GM11168 (cell line): ENCODE data around the gene FOXN3.
"Not testable (repeated sequence)": the region's sequence is repeated elsewhere in the genome, so short reads cannot be mapped to it uniquely, and the experiment has no call there.

ENCODE experiments used
- in situ Hi-C: fragments of 300-500 bp; cut with MboI; formaldehyde crosslinking; loops from one replicate; pipeline ENCODE4 v1.12.0; 2022; ENCODE audit warnings: low sequenced_read_pairs; ENCODE audit not compliant: unreplicated experiment

FOXN3 gene

GRCh38 chr14:89265234-89265633 lies 151.8 kb downstream of the FOXN3 start:
- in situ Hi-C loops = no loop called here

- in situ Hi-C loops = no loop called here
Observed at GRCh38 chr14:89264196-89264800, 152.7 kb downstream of the FOXN3 start.

DNA sequence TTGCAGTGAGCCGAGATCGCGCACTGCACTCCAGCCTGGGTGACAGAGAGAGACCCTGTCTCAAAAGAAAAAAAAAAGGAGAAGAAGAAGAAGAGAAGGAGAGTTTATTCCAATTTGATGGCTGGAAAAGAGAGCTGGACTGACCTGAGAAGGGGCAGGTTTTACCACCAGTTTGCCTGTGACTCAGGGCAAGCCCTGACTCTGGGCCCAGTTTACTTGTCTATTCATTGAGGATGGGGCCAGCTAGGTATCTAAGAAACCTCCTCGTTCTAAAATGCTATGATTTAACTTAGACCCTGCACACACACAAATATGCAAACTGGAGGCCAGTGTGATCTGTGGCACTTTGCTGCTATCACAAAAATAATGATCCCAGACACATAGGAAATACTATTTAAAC lies 155.0 kb downstream of the FOXN3 start:
- in situ Hi-C loops = no loop called here

DNA sequence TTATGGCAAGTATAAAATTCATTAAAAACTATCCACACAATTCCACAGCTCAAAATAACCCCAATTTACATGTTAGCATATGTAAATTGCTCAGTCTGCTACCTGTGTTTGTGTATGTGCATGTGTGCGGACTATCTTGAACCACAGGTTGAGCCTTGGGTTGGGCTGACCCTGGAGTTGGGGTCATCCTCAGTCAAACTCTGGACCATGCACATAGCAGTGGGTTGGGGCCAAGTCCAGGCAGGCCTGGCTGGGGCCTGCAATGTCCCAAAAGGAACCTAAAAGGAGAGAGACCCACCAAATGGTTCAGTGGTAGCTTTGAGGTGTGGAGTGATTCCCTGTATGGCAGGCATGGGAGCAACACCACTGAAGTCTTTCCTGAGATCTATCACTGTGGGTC lies 156.1 kb downstream of the FOXN3 start:
- in situ Hi-C loops = no loop called here

DNA sequence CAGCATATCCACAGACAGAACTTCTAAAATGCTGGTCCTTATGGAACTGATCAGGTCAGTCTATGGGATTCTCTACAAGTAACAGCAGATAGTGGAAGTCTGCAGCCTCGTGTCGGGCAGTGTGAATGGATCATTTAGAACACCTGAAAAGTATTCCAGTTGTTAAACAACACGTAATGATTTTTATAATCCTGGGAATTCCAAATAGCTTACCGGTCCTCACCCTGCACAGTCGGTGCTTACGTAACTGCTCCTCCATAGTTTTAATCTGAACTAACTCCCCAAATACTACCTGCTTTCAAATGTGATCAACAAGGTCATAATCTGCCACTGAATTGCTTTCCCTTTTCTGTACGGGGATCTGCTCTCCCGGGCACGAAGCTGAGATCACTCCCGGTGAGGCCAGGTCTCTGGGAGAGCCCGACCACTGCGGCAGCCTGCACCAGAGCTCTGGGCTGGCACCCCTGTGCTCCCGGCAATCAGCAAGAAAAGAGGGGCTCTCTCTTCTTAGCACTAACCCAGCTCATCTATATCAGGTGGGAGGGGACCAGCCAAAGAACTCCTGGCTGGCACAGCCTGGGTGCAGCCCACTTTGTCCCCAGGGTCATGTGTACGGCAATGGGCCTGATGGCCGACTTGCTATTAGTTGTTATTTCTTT lies 157.0 kb downstream of the FOXN3 start:
- in situ Hi-C loops = no loop called here

DNA sequence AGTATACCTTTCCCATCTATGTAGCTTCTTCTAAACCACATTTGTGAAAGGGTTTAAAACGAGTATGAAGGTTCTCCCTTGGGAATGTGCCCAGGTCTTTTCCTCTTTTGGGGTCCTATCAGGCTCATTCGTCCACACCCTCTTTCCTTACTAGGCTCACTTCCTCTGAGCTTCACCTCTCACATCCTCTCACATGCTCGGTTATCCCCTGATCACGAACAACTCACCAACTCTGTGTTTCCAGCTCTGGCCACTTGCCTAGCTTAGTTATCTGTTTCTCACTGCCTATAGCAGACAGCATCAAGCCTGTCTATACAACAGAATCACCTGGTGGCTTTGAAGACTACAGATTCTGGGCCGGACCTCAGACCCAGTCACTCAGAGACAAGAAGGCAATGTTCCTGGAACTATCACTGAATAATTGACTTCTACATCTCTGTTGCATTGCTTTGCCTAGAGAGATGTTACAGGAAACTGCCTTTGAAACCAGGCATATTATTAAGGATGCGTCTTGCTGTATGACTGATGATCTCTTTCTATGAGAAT lies 158.2 kb downstream of the FOXN3 start:
- in situ Hi-C loops = no loop called here

- in situ Hi-C loops = no loop called here
Observed at GRCh38 chr14:89256951-89257350, 160.1 kb downstream of the FOXN3 start.

- in situ Hi-C loops = no loop called here
Observed at GRCh38 chr14:89256283-89256682, 160.8 kb downstream of the FOXN3 start.

DNA sequence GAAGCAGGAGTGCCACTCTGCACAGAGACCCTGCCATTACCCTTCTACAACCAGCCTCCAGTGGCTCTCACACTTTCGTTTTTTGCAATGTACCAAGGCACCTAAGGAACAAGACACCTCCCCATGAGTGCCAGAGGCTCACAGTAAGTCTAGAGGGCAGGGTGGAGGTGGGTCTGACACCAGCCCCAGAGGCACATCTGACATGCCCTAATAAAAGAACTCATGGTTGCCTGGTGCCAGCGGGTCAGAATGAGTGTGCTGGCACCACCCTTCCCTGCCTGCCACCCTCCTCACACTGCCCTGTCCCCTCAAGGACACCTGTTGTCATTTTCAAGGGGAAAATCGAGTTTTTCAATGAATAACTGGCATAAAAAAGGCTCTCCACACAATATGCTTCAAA lies 161.2 kb downstream of the FOXN3 start:
- in situ Hi-C loops = no loop called here

GRCh38 chr14:89255012-89255411 lies 162.0 kb downstream of the FOXN3 start:
- in situ Hi-C loops = no loop called here

GRCh38 chr14:89254166-89254909 lies 162.7 kb downstream of the FOXN3 start:
- in situ Hi-C loops = no loop called here

GRCh38 chr14:89252887-89253532 lies 164.0 kb downstream of the FOXN3 start:
- in situ Hi-C loops = no loop called here

- in situ Hi-C loops = no loop called here
Observed at GRCh38 chr14:89251061-89251460, 166.0 kb downstream of the FOXN3 start.

- in situ Hi-C loops = not testable (repeated sequence)
Observed at GRCh38 chr14:89250655-89250975, 166.4 kb downstream of the FOXN3 start.

- in situ Hi-C loops = no loop called here
Observed at GRCh38 chr14:89249972-89250654, 166.9 kb downstream of the FOXN3 start.

DNA sequence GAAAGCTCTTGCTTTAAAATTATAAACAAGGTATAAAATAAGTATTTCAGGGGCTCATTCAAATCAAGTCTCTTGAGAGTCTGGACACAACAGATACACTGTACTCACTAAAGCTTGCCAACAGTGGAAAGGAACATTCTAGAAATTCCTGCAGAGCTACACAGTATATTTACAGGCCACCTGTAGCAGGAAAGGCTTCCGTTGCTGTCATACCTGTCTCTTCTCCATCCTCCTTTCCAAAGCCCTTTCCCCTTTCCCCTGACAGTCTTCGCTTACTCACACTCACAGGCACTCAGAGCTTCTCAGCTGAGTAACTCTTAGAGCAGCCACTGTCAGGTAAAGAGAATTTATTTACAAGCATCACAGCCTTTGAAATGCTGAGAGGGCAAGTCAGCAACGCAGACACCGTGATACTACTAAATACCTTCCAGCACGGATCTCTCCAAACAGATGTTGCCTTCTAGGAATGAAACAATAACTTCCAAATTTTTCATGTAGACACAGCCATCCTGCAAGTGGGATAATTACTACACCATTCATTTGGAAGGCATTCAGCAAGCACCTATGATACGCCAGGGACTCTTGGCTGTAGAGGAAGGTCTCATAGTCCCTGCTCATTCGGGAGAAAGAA lies 167.9 kb downstream of the FOXN3 start:
- in situ Hi-C loops = no loop called here

GRCh38 chr14:89248411-89249064 lies 168.5 kb downstream of the FOXN3 start:
- in situ Hi-C loops = no loop called here

GRCh38 chr14:89247457-89248122 lies 169.4 kb downstream of the FOXN3 start:
- in situ Hi-C loops = no loop called here

DNA sequence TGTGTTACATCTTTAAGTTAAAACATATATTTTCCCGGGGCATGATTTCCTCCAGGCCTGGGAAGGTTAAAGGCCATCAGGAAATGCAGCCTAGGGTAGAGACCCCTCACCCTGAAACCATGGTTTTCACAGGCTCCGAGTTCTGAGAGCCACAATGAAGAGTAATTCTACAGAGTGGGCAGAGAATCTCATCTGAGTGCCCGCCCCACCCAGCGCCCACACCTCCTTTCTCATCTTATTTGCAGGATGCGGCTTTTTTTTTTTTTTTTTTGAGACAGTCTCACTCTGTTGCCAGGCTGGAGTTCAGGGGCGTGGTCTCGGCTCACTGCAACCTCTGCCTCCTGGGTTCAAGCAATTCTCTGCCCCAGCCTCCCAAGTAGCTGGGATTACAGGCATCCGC lies 170.7 kb downstream of the FOXN3 start:
- in situ Hi-C loops = no loop called here
